Stromal cell of bone marrow (primary cell): Measurements from ENCODE around the gene GANAB.
A peak's percentile ranks its signal among the peaks of the same experiment; 100 is the strongest.
"Not testable (repeated sequence)": the region's sequence is repeated elsewhere in the genome, so short reads cannot be mapped to it uniquely, and the experiment has no call there.

Source experiments
- DNase-seq: peaks from one replicate; pipeline ENCODE4 v3.0.0-alpha.2; 2012; ENCODE audit warnings: low read depth

Gene GANAB

DNA sequence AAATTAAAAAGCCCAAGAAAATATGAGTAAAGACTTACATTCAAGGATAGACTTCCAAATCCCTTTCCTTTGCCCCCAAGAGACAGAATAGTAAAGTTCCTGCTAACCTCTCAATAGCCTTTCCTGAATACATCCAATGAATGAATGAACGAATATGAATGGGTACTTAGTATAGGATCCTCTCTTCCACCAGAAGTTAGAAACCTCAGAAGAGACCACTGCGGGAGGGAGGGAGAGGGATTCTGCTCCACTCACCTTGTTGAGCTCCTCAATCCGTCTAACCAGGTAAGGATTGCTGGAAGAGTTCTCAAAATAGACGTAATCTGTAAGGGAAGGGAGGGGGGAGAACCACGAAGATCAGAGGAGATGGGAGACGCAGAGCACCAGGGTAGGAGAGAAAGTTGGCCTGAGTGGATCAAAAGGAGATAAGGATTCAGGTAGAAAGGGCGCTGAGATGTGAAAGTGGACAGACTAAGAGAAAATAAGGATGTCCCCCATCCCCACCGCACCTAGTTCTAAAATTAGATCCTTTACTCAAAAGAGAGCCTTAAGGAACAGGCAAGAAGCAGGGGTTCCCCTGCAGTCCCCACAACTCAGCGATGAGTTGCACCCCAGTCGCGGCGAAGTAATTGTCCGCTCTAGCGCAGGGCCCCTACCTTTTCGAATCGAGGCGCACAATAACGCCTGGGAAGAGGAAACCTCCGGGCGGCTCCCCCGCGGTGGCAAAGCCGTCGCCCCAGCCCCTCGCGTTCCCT is 45.9 kb downstream of the GANAB start:
- no peak for DNase-seq

GRCh38 chr11:62599901-62600300 is 46.5 kb downstream of the GANAB start:
- DNase-seq = no peak

DNA sequence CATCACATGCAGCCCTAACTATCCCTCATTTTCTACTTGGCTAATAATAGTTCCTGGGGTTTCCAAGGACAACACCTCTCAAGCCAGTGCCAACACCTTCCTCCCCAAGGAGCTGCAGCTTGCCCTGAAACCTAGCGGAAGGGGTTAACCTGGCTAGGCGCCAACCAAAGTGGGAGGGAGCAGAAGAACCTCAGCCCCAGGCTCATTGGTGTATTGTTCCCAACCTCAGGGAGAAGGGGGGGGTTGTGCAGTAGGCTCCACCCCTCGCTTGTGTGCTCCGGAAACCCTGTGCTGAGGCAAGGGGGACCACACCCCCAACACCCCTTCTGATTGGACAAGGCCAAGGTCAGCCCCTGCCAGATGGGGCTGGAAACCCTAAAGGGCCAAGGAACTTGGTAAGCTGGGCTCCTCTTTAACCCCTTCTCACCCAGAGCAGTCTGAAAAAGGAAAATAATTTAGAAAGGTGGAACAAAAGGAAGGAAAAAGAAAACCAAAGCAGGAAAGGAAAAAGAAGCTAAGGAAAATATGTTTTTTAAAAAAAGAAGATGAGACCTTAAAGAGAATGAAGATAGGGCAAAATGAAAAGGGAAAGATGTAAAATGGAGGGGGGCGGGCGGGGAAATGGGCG is 47.2 kb downstream of the GANAB start:
- DNase-seq = peak; percentile 98

- DNase-seq = no peak
Observed at GRCh38 chr11:62595124-62595523, 51.3 kb downstream of the GANAB start.

- DNase-seq = peak; percentile 54
Observed at GRCh38 chr11:62593434-62594044, 52.9 kb downstream of the GANAB start.

GRCh38 chr11:62592989-62593421 is 53.4 kb downstream of the GANAB start:
- no peak for DNase-seq

DNA sequence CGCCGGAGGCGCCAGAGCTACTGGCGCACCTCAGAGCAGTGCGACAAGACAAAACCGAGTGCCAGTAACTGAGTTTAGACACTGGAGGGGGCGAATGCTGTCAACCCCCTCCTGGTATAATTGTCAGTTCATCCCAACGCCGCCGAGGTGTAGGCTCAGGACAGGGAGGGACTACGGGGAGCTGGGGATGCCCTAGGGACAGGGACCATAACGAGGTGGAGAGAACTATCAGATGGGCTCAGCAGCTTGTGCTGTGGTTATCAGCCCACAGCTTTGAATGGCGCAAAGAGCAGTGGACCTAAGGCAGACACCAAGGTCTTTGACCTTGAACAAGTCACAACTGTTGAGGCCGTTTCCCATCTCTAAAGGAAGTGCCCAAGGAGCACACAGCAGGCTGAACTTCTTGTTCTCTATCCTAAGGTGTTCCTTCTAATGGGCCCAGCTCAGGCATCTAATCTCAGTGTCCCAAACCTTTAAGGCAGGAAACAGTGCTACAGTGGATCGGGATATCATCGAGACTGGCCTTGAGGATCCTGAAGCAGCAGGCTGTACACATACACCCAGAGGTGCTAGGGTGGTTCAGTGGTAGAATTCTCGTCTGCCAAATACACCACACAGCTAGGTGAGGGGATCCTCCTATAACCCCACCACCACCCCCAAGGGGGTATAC is 54.1 kb downstream of the GANAB start:
- DNase-seq = no peak

GRCh38 chr11:62591448-62592145 is 54.8 kb downstream of the GANAB start, which contains the start of gene TUT1:
TSS of gene TUT1 (minus strand) at chr11:62591523. CDS start at chr11:62591485, 38 bp downstream.
- DNase-seq = peak; percentile 98

DNA sequence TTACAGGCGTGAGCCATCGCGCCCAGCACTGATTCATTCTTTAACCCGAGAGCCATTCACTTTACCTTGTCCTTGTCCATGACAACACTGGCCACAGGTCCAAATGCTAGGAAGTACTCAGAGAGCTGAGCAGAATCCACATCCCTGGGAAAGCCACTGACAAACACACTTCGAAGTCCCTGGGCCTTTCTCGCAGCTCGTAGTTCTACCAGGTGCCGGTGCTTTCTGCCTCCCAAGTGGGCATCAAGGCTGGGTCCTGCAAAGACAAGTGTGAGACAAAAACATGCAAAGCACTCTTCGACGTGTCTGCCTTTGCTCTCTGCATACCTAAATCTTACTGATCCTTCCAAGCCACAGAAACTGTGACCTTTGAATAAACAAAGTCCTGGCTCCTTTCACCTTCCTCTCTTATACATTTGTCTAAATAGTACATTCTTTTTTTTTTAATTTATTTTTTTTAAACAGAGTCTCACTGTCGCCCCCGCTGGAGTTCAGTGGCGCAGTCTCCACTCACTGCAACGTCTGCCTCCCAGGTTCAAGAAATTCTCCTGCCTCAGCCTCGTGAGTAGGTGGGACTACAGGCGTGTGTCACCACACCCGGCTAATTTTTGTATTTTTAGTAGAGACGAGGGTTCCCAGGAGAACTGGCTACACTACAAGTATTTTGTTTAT is 57.3 kb downstream of the GANAB start:
- no peak for DNase-seq

GRCh38 chr11:62585356-62585755 is 61.1 kb downstream of the GANAB start:
- DNase-seq = not testable (repeated sequence)

DNA sequence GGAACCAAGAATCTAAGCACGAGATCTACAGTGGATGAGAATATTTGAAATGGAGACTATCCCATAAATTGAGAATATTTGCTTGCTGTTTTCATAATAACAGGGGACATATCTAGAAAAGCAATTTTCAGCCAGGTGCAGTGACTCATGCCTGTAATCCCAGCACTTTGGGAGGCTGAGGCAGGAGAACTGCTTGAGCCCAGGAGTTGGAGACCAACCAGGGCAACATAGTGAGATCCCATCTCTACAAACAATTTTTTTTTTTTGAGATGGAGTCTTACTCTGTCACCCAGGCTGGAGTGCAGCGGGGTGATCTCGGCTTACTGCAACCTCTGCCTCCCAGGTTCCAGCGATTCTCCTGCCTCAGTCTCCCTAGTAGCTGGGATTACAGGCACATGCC is 64.7 kb downstream of the GANAB start:
- DNase-seq = not testable (repeated sequence)

DNA sequence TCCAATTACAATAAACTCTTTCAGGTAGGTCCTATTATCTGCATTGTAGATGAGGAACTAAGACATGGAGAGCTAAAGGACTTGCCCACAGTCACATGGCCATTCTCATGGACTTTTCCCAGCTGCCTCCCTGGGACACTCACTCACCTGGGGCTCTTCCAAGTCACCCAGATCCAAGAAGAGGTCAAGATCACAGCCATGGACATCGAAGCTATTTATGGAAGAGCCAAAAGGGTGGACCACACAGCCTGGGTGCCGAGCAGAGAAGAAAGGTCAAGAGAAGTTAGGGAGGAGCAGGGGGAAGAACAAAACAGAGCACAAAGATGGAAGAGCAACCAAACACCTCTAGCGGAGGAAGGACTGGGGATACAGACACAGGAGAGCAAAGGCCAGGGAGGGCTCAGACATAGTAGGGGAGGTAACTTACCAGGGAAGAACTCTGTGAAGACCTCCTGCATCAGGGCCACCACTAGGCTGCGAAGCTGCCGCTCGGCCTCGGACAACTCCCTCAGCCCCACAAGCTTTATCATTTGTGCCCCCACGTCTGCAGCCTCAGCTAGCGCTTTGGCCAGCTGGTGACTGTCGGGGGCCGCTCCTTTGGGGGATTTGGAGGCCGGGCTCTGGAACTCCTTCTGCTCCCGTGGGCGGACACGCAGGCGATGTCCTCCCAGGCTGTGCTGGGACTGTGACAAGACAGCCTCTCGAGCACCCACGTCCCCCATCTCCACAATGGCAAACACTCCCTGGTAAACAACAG is 65.3 kb downstream of the GANAB start:
- no peak for DNase-seq

- DNase-seq = no peak
Observed at GRCh38 chr11:62579252-62579651, 67.2 kb downstream of the GANAB start.

DNA sequence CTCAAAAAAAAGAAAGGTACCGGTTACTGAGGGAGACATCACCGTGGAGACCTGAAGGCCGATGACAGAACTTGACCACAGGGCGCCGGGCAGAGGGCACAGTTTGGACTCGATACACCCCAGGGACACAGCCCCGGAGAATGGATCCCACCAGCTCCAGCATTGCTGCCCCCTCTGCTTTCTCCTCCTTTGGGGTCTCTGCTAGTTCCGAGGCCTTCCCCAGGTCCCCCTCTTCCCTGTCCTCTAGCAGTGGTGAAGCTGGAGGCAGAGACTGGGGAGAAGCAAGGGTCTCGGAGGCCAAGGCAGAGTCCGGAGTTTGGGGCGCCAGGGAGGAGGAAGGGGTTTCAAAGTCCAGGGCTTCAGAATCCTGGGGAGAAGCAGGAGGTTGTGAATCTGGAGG is 67.9 kb downstream of the GANAB start:
- DNase-seq = no peak

- no peak for DNase-seq
Observed at GRCh38 chr11:62577046-62577714, 69.2 kb downstream of the GANAB start.

DNA sequence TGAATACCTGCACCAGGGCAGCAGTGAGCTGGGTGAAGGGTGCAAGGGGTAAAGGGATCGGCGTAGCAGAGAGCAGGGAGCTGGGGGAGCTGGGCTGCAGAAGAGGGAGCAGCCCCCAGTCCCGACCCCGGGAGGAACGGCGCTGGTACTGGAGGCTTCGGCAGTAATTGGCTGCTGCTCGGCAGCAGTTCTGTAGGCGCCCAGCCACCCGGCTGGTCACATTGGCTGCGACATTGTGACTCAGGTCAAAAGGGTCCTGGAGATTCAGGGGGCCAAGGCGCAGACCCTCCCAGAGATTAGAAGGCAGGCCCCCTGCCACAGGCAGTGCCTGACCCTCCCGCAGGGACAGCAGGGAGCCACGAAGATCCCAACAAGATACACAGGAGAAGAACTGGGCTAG is 70.6 kb downstream of the GANAB start:
- DNase-seq = no peak

GRCh38 chr11:62575156-62575555 is 71.3 kb downstream of the GANAB start:
- DNase-seq = no peak
